Measurements from ENCODE around the gene TSSK6.
"Not testable (repeated sequence)": the region's sequence is repeated elsewhere in the genome, so short reads cannot be mapped to it uniquely, and the experiment has no call there.

- TF ChIP-seq ZNF274 (IDR thresholded peaks at IDR 0.05; ENCODE audit: low read depth, low read length); SUZ12 (IDR thresholded peaks at IDR 0.05; ENCODE audit: extremely low read depth, insufficient read depth, insufficient read length): not testable (repeated sequence)
Measured at GRCh38 chr19:19472106-19472505, 43.2 kb downstream of the TSSK6 start.
